Activated CD8-positive, alpha-beta memory T cell treated with anti-CD3 and anti-CD28 coated beads for 48 hours (primary cell): ENCODE measurements around the gene ACSM6.
"Not testable (repeated sequence)": the region's sequence is repeated elsewhere in the genome, so short reads cannot be mapped to it uniquely, and the experiment has no call there.

Source experiments
- DNase-seq, 3 experiments: peaks; one replicate each; pipeline ENCODE4 v3.0.0-alpha.2; 2020; ENCODE audit warnings: low read depth in 2 of 3, low spot score in 2 of 3

ACSM6 gene

GRCh38 chr10:95193944-95194343 is at the start of gene ACSM6:
Gene ACSM6, plus strand, starts transcription at chr10:95194238. Its CDS starts 248 bp downstream, at chr10:95194486.
- DNase-seq = no peak

- no peak for DNase-seq
These were observed 25.3 kb upstream of the ACSM6 start for GRCh38 chr10:95168694-95169093.

GRCh38 chr10:95169522-95169921 is 24.5 kb upstream of the ACSM6 start:
- DNase-seq = no peak

DNA sequence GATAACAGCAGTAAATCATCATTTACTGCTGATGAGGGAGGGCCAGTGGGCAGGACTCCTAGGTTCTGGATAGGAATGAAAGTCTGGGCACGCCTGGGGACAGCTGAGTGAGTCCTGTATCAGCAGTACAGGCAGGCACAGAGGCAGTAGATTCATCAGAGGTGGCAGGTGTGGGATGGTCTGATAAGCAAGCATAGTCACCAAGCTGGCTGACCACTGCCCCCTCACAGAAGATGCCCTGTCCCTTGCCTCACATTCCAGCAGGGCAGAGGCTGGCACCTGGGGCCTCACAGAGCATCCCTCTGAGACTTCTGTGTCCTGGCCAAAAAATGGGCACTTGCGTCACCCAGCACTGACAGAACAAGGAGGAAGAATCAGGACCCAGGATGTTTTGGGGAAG is 23.2 kb upstream of the ACSM6 start:
- DNase-seq = no peak

DNA sequence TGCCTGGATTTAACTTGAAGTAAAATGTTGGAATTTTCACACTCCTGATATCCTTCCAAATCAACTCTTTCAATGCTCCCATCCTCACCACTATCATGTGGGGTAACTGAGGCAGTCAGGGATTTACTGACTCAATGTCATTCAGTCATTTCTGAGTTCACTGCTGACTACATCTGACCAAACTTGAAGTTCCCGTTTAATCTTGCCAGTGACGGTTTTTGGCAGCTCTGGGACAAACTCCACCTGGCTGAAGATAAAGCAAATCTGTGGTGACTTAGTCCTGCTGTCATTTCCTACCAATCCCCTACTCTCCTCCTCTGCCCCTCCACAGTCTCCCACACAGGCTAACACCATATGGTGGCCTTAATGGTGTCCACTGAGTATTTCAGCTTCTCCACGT is 22.7 kb upstream of the ACSM6 start:
- DNase-seq = no peak

GRCh38 chr10:95172851-95173250 is 21.2 kb upstream of the ACSM6 start:
- no peak for DNase-seq

GRCh38 chr10:95176101-95176500 is 17.9 kb upstream of the ACSM6 start:
- no peak for DNase-seq

DNA sequence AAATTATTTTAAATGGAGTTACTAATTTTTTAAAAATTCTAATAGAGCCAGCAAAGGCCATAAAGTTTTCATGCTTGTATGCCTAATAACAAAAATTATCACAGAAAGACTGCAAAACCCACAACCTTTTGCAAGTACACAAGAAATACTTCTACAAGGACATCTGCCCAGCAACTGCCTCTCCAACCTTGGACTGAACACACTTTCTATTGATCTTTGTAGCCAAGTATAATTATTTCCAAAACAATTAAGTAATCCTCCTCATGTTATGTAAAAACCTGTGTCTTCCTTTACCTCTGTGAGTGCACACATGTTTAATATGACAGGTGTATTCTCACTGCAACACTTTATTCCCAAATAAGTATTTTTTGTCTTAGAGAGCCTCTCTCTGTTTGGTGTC is 16.6 kb upstream of the ACSM6 start:
- DNase-seq = no peak

DNA sequence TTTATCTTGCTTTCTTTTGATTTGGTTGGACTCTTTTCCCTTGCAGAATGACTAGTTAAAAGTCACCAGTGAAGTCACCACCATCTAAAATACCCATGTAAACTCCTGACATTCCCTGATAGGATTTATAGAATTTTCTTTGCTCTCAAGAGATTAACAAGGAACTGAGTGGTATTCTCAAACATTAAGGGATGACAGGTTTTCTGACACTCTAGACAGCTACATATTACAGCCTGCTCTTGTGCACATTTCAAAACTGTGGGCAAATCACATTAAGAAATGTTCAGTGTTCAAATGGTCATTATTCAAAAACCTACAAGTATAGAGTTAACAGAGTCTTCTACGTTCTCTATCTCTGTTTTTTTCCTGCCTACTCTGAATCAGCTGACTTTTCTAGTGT is 15.8 kb upstream of the ACSM6 start:
- DNase-seq = no peak

- no peak for DNase-seq
These were observed 15.2 kb upstream of the ACSM6 start for GRCh38 chr10:95178797-95179196.

DNA sequence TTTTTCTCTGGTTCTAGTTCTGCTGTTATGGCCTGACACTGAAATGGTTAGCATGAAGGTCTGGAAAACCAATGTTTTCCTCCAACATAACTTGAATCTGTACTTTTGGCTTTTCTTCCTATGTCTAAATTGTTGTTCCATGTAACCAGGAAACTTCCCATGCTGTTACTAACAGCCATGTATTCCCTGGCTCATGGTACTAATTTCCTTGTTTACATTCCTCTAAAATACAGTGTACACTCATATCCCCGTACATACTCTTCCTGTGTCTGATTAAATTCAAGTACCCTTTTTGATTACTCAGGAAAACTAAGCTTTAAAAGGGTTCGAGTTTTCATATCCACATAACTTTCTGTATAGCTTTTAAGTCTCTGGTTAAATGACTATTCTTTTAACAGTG is 12.3 kb upstream of the ACSM6 start:
- DNase-seq = no peak

DNA sequence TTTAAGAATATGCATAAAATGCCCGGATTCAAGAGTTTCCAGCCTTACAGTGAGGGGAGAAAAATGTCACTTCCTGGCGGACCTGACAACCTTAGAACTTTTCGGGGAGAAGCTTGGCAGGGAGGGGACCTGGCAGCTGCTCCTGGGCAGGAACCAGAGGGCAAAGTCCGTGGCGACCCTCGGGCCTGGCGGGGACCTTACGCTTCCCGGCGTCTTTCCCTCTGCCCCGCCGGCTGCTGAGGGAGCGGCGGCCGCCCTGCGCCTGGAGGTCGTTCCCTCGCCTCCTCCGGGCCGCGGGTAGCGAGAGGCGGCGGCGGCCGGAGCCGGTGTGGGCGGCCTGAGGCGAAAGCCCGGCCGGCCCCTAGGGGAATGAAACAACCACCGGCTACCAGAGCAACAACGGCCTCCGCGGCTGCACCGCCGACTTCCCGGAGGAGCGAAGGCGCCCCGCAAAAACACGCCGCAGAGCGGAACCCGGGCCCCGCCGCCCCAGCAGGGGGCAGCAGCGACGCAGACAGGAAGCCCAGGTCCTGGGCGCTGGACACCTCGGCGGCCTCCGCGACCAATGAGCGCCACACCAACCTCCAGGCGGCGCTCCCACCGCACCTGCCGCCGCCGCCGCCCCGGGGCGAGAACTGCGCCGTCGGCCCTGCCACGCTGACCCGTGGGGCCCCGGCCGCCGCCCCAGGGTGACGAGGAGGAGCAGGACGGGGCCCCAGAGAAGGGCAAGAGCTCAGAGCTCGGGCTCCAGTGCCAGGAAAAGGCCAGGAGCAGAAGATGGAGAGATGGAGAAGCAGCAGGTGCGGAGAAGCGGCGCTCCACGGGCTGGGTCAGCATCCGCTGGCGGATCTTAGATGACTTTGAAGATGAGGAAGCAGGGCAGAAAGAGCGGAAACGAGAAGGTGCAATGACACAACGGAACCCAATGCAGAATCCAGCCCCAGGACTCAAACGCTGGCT is 10.5 kb upstream of the ACSM6 start:
- peak; percentile 54 to 71 (median 62) for DNase-seq

GRCh38 chr10:95187617-95188016 is 6.4 kb upstream of the ACSM6 start:
- DNase-seq = no peak

GRCh38 chr10:95188593-95188992 is 5.4 kb upstream of the ACSM6 start:
- no peak for DNase-seq

DNA sequence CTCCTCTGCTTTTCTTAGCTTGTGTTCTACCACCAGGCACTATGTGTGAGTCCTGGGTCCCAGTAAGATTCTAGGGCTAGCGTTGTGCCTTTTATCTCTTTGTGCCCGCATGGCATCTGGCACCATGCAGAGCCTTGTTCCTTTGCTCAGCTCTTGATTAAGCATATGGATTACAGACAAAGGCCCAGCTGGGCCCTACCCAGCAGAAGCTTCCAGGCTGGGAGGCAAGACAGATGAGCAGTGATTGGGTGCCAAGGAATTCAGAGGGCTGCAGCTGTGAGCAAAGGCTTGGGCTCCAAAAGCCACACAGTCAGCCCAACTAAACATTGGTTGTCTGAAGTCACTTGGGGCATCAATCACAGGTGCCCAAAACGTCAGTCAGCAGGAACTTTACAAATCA is 2.0 kb downstream of the ACSM6 start:
- no peak for DNase-seq

GRCh38 chr10:95201736-95202135 is 7.7 kb downstream of the ACSM6 start:
- no peak for DNase-seq

DNA sequence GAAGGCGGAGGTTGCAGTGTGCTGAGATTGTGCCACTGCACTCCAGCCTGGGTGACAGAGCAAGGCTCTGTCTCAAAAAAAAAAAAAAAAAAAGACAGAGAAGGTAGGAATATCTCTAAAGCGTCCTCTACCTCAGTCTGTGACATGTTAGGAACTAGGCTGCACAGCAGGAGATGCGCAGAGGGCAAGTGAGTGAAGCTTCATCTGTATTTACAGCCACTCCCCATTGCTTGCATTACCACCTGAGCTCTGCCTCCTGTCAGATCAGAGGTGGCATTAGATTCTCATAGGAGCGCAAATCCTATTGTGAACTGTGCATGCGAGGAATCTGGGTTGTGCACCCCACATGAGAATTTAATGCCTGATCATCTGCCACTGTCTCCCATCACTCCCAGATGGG is 8.8 kb downstream of the ACSM6 start:
- DNase-seq = not testable (repeated sequence)

DNA sequence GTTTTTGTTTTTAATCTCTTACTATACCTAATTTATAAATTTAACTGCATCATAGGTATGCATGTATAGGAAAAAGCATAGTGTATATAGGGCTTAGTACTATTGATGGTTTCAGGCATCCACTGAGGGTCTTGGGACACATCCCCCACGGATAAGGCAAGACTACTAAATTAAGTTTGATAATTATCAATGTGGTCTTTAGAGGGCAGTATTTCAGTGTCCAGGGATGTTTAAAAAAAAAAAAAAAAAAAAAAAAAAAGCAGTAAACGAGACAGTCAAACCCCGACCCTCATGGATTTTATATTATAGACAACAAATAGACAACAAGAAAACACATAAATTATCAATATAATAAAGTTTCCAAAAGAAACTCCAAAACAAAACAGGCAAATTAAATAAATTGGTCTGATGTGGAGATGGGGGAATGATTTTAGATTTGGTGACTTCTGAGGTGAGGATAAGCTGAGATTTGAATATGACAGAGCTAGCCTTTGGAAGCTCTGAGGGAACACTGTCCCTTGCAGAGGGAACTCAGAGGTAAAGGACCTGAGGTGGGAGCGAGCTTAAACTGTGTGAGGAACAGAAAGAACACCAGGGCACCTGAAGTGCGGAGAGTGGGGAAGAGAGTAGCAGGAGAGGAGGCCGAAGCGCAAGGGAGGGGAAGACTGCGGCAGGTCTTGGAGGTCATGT is 14.8 kb downstream of the ACSM6 start:
- no peak for DNase-seq

DNA sequence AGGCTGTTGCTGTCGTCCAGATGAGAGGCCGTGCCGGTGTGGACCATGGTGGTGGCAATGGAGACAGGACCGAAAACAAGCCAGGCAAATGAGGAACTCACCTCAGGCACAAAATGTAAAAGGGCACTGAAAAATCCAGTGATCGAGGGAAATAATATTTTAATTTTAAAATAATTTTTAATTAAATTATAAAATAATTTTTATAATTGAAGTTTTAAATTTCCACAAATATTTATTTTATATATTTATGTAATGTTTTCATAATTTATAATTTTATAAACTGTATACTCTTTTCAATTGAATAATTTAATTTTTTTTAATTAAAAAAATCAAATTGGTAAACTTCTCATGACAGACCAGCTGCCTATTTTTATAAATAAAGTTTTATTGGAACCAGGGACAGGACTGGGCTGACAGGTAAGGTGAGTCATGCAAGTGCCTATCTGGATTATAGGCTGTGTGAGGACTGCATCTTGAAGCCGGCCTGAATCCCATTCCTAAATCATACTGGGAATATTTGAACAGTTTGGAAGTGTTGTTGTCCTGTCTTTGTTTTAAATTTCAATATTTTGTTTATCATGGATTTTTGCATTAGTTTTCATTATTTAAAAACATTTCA is 15.6 kb downstream of the ACSM6 start:
- no peak for DNase-seq

DNA sequence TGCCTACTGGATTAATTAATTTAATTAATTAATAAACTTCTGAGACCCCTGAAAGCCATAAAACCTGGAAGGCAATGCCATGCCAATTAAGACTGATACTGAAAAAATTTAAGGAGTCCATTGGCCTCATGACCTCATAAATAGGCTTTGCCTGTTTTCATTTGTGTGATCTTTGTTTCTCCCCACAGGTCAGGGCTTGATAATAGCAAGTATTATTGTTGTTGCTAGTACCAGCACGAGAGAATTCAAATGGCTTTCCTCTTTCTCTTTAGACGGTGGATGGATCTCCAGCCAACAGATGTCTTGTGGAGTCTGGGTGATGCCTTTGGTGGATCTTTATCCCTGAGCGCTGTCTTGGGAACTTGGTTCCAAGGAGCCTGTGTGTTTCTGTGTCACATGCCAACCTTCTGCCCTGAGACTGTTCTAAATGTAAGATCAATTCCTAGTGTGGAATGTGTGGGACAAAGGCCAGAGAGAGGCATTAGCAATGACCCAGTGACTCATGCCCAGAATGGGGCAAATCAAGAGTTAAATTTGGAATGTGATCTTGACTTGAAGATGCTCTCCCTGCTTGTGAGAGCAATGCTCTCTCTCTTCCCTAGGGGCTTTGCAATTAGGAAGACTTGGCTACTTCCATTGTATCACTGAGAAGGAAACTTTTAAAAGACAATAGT is 17.7 kb downstream of the ACSM6 start:
- no peak for DNase-seq

DNA sequence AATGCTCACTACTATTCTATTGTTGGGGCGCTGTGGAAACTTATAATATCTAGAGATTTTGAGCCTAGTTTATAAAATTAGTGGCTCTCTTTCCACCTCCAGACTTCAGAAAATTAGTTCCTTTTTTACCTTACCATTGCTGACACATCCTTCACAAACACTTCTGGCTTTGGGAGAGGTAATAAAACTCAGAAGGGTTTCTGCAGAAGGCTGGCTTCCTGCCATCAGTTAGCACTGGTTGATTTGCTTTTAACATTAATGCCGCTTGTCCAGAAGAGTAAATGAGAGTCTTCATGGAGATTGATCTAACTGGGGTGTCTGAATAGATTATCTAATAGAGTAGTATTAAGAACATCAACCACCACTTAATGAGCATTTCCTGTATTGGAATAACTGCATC is 20.3 kb downstream of the ACSM6 start:
- no peak for DNase-seq
